Epithelial cell of prostate (primary cell): ENCODE results near the gene HPRT1.

Experiments
- DNase-seq: peaks from one replicate; pipeline ENCODE4 v3.0.0-alpha.2; 2011; ENCODE audit warnings: low read depth, low spot score
- H3K27ac ChIP-seq: fragments of 450-650 bp; 2 replicates; pipeline ENCODE4 v1.5.1; 2017; ENCODE audit warnings: mild to moderate bottlenecking

HPRT1 gene

GRCh38 chrX:134470013-134470412 is 10.0 kb downstream of the HPRT1 start:
- H3K27ac ChIP-seq: peak overlapping the region; percentile 22

DNA sequence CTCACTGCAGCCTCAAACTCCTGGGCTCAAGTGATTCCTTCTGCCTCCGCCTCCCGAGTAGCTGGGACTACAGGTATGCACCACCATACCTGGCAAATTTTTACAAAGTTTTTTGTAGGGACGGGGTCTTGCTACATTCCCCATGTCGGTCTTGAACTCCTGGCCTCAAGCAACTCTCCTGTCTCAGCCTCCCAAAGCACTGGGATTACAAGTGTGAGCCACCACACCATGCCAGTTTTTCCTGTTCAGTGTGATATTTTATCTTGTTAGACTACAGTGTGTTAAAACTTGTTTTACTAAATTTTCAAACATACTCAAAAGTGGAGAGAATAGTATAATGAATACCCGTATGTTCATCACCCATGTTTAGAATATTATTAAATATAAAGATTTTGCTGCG is 12.1 kb downstream of the HPRT1 start:
- no peak for DNase-seq
- no peak overlapping the region for H3K27ac ChIP-seq

More at GRCh38 chrX:134470013-134470412, 10.0 kb downstream of the HPRT1 start:
- DNase-seq: no peak

GRCh38 chrX:134476284-134476683 is 16.3 kb downstream of the HPRT1 start:
- no peak for DNase-seq
- H3K27ac ChIP-seq: no peak overlapping the region

- DNase-seq: no peak
- H3K27ac ChIP-seq: no peak overlapping the region
Observed at GRCh38 chrX:134478374-134478773, 18.4 kb downstream of the HPRT1 start.

- peak overlapping the region; percentile 17 for H3K27ac ChIP-seq
- DNase-seq: no peak
Observed at GRCh38 chrX:134480061-134480460, 20.1 kb downstream of the HPRT1 start.

DNA sequence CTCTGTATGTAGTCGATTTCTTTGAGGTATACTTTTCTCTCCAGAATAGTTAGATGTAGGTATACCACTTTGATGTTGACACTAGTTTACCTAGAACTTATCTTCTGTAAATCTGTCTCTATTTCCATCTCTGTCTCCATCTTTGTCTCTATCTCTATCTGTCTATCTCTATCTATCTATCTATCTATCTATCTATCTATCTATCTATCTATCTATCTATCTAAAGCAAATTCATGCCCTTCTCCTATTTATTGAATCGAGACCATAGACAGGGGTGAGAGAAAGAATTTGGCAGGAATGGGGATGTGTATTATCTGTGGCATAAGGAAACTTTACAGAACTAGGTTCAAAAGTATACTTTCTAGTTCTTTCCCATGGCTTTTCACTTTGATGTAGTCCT is 21.4 kb downstream of the HPRT1 start:
- no peak for DNase-seq
- no peak overlapping the region for H3K27ac ChIP-seq

- no peak for DNase-seq
- no peak overlapping the region for H3K27ac ChIP-seq
Observed at GRCh38 chrX:134482371-134482770, 22.4 kb downstream of the HPRT1 start.

DNA sequence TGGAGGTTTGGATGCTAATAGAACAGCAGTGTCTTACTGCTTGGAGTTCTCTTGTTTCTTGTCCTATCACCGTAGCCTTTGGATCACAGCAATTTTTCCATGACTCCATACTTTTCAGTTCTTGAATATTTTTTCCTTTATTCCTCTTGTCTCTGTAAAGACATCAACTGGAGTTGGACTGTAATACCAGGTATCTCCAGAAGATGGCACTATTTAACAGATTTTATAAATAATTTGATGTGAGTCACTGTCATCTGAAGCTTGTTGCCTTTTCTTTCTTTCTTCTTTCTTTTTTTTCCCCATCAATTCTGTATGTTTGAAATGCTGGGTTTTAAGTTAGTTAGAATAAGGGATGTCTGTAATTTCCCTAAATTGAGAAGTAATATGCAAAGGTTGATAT is 24.1 kb downstream of the HPRT1 start:
- no peak for DNase-seq
- no peak overlapping the region for H3K27ac ChIP-seq

DNA sequence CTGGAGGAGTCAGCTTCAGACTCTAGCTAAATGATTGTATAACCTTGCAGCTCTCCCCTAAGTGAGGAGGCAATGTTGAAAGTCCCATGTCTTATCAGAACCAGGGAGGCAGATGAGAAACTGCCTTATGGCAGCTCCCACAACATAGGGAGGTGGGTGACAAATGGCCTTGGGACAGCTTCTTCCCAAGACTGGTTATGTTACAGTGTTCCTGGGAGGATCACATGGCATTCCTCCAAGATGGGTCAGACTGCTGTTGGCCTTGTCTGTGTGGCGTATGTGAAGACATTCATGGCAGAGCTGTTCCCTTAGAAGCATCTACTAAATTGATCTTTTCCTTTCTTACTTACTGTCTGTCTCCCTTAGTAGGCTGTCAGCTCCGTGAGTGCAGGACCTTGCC is 42.0 kb downstream of the HPRT1 start:
- DNase-seq: no peak
- no peak overlapping the region for H3K27ac ChIP-seq

GRCh38 chrX:134502686-134503085 is 42.7 kb downstream of the HPRT1 start:
- DNase-seq: no peak

DNA sequence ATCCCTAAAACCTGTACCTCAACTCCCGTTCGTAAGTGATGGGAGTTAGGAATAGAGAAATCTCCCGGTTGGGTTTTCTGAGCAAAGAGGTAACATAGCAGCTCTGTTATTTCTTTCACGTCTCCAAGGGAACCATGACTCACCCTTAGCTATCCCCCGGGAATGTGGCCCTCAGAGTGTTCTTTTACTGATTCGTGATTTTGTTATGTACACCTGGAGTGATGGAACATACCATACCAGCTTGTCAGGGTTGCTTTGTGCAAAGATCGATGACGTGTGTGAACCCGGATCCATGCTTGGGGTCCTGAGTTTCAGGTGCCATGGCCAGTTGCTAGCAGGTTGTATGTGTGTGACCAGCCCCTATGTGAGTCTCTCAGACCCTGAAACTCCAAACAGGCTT is 52.6 kb downstream of the HPRT1 start:
- DNase-seq: peak; percentile 46
- H3K27ac ChIP-seq: peak overlapping the region; percentile 67

More at GRCh38 chrX:134502686-134503085, 42.7 kb downstream of the HPRT1 start:
- no peak overlapping the region for H3K27ac ChIP-seq

- DNase-seq: no peak
Observed at GRCh38 chrX:134513091-134513490, 53.1 kb downstream of the HPRT1 start.

GRCh38 chrX:134520860-134521390 is 61.0 kb downstream of the HPRT1 start:
- H3K27ac ChIP-seq: no peak overlapping the region
- no peak for DNase-seq

More at GRCh38 chrX:134513091-134513490, 53.1 kb downstream of the HPRT1 start:
- peak overlapping the region; percentile 67 for H3K27ac ChIP-seq

DNA sequence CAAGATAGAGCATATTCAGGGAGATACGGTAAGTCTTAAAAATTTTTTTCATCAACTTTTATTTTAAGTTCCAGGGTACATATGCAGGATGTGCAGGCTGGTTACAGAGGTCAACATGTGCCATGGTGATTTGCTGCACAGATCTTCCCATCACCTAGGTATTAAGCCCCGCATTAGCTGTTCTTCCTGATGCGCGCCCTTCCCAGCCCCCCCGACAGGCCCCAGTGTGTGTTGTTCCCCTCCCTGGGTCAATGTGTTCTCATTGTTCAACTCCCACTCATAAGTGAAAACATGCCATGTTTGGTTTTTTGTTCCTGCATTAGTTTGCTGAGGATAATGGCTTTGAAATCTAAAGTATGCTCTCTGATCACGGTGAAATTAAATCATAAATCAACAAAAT is 64.2 kb downstream of the HPRT1 start:
- H3K27ac ChIP-seq: no peak overlapping the region
- DNase-seq: no peak

- DNase-seq: no peak
- no peak overlapping the region for H3K27ac ChIP-seq
Observed at GRCh38 chrX:134525086-134525792, 65.3 kb downstream of the HPRT1 start.

DNA sequence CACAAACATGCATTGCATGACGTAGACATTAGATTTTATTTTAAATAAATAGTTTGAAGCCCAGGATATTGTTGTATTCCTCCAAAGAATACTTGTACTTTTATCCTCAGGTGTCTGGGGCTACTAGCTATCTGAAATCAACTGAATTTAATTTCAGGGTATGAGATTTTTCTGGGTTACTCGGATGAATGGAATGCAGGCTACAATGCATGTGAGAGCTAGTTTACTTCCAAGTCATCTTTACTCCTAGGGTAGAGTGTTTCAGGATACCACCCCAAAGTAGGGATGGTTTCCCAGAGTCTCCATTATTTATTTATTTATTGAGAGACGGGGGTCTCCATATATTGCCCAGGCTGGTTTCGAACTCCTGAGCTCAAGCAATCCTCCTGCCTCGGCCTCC is 66.4 kb downstream of the HPRT1 start:
- DNase-seq: no peak
- no peak overlapping the region for H3K27ac ChIP-seq

DNA sequence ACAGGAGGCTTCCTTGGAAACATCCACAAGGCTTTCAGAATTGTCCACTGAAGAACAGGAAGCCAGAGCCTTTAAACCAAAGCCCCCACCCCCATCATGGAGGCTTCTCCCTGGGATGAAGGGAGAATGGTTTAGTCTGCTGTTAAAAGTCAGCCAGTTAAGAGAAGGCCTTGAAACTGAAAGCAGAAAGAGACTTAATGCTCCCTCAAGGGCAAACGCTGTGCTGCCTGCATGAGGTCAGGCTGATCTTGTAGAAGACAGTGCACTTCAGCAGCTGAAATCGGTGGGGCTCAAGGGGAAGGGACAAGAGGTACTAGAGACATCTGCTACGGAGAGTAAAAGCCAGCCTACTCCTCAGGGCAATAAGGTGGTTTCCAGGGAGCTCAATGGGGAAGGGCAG is 69.0 kb downstream of the HPRT1 start:
- H3K27ac ChIP-seq: no peak overlapping the region
- no peak for DNase-seq

GRCh38 chrX:134529481-134529880 is 69.5 kb downstream of the HPRT1 start:
- DNase-seq: no peak
- no peak overlapping the region for H3K27ac ChIP-seq

DNA sequence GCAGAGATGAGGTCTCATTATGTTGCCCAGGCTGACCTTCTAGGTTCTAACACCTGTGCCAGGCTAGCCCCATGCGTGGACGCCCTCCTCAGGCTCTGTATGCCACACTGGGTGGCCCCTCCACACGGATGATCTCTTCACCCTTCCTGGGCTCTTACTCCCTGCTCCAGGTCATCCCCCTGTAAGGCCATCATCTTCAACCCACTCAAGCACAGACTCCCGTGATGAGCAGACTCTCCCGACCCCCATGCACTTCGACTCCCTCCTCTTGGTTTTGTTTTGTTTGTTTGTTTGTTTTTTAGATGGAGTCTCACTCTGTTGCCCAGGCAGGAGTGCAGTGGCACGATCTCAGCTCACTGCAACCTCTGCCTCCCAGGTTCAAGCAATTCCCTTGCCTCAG is 70.9 kb downstream of the HPRT1 start:
- no peak overlapping the region for H3K27ac ChIP-seq
- DNase-seq: no peak

DNA sequence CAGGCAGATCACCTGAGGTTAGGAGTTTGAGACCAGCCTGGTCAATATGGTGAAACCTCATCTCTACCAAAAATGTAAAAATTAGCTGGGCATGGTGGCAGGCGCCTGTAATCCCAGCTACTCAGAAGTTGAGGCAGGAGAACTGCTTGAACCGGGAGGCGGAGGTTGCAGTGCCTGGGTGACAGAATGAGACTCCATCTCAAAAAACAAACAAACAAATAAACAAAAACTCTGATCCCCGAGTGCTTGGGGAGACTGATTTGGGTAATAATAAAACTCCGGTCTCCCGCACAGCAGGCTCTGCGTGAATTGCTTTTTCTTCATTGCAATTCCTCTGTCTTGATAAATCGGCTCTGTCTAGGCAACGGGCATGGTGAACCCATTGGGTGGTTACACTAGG is 73.4 kb downstream of the HPRT1 start:
- no peak overlapping the region for H3K27ac ChIP-seq
- DNase-seq: no peak

GRCh38 chrX:134533952-134534351 is 74.0 kb downstream of the HPRT1 start:
- no peak for DNase-seq
- no peak overlapping the region for H3K27ac ChIP-seq
